Measurements from ENCODE around the gene C6orf132.

The C6orf132 gene

GRCh38 chr6:42147138-42147562 lies 4.7 kb upstream of the C6orf132 start (continued):
- TF ChIP-seq ZNF362 (tag by site-specific recombination; IDR thresholded peaks at IDR 0.05), result no peak
- TF ChIP-seq ZNF704 (tag by site-specific recombination; IDR thresholded peaks at IDR 0.05), result no peak
- TF ChIP-seq KLF1 (tag by site-specific recombination; IDR thresholded peaks at IDR 0.05), result peak; percentile 99
- no peak for TF ChIP-seq SP2 (tag by site-specific recombination; IDR thresholded peaks at IDR 0.05)
- peak; percentile 100 for TF ChIP-seq KLF17 (tag by site-specific recombination; IDR thresholded peaks at IDR 0.05)
- TF ChIP-seq ZNF692 (tag by site-specific recombination; IDR thresholded peaks at IDR 0.05), result peak; percentile 58; the same call in 1 of the 2 replicates
- no peak; the same call in 1 of the 2 replicates for TF ChIP-seq ZBTB44 (tag by site-specific recombination; IDR thresholded peaks at IDR 0.05)
- TF ChIP-seq ZNF560 (tag by site-specific recombination; IDR thresholded peaks at IDR 0.05; ENCODE audit: borderline replicate concordance), result no peak
- TF ChIP-seq ZNF341 (tag by site-specific recombination; IDR thresholded peaks at IDR 0.05; ENCODE audit: low read depth), result peak; percentile 19; the same call in 1 of the 2 replicates
- TF ChIP-seq ZNF645 (tag by site-specific recombination; IDR thresholded peaks at IDR 0.05), result no peak
- TF ChIP-seq ZNF37A (tag by site-specific recombination; IDR thresholded peaks at IDR 0.05), result no peak
- no peak for TF ChIP-seq ZNF768 (tag by site-specific recombination; IDR thresholded peaks at IDR 0.05)
- no peak for TF ChIP-seq BCL6B (tag by site-specific recombination; IDR thresholded peaks at IDR 0.05)
- no peak for TF ChIP-seq ZSCAN5A (tag by site-specific recombination; IDR thresholded peaks at IDR 0.05)
- TF ChIP-seq OSR2 (tag by site-specific recombination; IDR thresholded peaks at IDR 0.05), result peak; percentile 95
- TF ChIP-seq ZNF610 (tag by site-specific recombination; IDR thresholded peaks at IDR 0.05; ENCODE audit: borderline replicate concordance), result no peak
- no peak for TF ChIP-seq ZNF214 (tag by site-specific recombination; IDR thresholded peaks at IDR 0.05; ENCODE audit: borderline replicate concordance)
- TF ChIP-seq ZNF473 (tag by site-specific recombination; IDR thresholded peaks at IDR 0.05), result no peak
- no peak for TF ChIP-seq ZNF16 (tag by site-specific recombination; IDR thresholded peaks at IDR 0.05; ENCODE audit: low read depth)
- TF ChIP-seq ZNF621 (tag by site-specific recombination; IDR thresholded peaks at IDR 0.05), result no peak
- no peak for TF ChIP-seq ZNF747 (tag by site-specific recombination; IDR thresholded peaks at IDR 0.05)
- TF ChIP-seq ZBTB26 (tag by site-specific recombination; optimal IDR thresholded peaks at IDR 0.05), result no peak
- peak; percentile 44; the same call in 1 of the 2 replicates for TF ChIP-seq ZNF639 (tag by site-specific recombination; IDR thresholded peaks at IDR 0.05)
- TF ChIP-seq PATZ1 (tag by site-specific recombination; IDR thresholded peaks at IDR 0.05), result peak; percentile 34; the same call in 1 of the 2 replicates
